HG03558 (cell line): Measurements from ENCODE around the gene RAF1.
"Not testable (repeated sequence)": the region's sequence is repeated elsewhere in the genome, so short reads cannot be mapped to it uniquely, and the experiment has no call there.

Experiments
- ATAC-seq: cut with Tn5 transposase; IDR thresholded peaks from one replicate; pipeline ENCODE4 v1.9.1; 2021; ENCODE audit warnings: moderate number of reproducible peaks; ENCODE audit not compliant: unreplicated experiment; ENCODE audit errors: extremely low read depth

The RAF1 gene

DNA sequence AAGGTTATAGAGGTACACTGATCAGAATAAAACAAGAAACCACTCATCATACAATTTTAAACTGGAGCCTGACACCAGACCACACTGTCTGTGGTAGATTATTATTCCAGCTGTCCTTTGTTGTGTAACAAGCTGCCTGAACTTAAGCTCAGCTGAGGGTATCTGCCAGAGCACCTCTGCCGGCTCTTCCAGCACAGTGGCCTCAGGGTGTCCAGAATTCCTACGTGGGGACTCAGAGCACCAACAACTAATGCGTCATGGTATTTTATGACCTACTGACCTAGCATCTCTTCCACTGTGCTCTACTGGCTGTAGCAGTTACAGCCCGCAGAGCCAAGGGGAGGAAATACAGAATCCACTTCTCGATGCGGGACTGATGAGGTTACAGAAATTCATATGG lies 15.6 kb upstream of the RAF1 start:
- no peak for ATAC-seq

DNA sequence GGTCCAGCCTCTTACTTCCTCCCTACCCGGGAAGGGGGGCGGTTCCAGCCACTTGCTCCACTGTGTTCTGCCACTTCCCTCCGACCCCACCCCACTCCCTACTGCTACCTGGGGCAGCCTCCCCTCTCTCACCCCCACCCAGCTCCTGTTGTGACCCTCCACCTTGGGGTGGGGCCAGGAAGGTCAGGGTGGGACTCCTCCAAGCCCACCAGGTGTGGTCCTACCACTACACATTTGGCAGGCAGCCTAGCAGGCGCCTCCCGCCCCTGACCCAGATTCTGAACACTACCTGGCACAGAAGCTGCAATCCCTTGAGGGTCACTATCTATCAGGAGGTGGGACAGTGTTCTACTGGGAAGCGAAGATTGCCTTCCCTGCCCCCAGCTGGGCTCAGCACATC lies 13.7 kb upstream of the RAF1 start:
- ATAC-seq, result no peak

DNA sequence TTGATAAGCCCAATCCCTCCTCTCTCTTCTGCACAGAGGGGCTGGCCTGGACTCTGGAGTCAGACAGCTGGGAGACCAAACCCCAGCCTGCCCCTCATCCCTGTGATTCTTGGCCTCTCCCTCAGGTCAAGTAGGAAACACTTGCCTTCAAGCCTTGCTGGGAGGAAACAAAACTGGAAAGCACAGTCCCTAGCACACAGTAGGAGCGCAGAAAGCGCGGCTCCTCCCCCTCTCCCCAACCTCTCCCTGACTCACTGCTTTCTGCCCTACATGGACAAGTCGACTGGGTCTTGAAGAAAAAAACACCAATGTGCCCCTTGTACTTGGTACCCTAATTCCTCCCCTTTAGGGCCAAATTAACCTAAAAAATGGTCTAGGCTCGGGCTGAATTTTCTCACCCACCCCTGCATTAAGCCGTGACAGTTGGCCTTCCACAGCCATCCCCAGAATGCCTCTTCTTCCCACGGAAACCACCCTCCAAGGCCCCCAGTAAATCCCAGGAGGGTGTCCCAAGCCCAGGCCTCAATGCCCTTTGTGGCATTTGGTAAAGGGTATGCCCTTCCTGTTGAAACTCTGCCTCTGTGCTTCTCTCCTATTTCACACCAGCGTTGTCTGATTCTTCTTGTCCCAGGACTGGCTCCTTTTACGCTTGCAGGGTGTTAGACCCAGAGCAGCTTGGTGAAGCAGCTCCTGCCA lies 11.3 kb upstream of the RAF1 start:
- ATAC-seq, result no peak

DNA sequence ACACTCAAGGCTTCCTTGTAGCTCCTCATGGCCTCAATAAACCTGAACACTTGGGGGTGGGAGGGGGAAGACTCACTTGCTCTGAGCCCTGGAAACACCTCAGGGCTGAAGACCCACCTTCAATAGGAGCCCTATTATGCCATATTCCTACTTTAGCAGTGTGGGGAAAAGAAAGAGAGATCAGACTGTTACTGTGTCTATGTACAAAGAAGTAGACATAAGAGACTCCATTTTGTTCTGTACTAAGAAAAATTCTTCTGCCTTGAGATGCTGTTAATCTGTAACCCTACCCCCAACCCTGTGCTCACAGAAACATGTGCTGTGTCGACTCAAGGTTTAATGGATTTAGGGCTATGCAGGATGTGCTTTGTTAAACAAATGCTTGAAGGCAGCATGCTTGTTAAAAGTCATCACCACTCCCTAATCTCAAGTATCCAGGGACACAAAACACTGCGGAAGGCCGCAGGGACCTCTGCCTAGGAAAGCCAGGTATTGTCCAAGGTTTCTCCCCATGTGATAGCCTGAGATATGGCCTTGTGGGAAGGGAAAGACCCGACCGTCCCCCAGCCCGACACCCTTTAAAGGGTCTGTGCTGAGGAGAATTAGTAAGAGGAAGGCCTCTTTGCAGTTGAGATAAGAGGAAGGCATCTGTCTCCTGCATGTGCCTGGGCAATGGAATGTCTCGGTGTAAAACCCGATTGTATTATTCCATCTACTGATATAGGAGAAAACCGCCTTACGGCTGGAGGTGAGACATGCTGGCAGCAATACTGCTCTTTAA lies 10.2 kb upstream of the RAF1 start:
- not testable (repeated sequence) for ATAC-seq

DNA sequence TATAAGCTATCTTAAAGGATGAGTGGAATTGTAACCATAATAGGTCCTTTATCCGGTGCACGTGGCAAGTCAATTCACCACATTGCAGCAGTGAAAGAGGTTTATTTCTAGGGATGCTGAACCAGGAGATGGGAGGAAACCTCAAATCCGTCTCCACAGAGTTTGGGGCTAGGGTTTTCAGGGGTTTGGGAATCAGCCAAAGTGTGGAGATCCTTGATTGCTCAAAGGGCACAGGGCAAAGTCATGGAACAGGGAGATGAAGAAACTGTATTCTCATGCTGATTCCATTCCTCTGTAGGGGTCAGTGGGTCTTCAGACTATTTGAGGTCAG lies 7.2 kb upstream of the RAF1 start:
- ATAC-seq, result no peak

DNA sequence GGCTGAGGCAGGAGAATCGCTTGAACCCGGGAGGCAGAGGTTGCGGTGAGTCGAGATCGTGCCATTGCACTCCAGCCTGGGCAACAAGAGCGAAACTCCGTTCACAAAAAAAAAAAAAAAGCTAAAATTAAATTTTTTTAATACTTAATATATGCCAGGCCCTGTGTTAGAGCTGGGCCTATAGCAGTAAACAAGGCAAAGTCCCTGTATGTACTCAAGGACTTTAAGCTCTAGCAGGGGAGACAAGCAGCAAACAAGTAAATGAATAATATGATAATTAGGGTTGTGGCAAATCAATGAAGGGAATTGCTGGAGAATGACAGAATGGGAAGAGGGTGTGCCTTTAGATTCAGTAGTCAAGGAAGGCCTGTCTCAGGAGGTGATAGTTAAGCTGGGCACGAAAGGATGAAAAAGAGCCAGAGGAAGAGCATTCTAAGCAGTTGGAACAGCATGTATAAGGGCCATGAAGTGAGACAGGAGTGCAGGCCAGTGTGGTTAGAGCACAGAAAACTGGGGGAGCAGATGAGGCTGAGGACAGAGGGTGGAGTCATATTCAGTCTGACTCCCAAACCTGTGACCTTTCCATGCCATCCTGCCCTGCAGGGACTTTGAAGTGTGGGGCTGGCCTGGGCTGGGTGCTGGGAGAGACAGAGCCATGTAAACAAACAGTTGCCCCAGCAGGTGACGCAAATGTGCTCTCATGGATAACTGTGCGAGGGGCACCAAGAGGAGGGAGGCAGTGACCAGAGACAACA lies 6.6 kb upstream of the RAF1 start:
- ATAC-seq, result no peak

DNA sequence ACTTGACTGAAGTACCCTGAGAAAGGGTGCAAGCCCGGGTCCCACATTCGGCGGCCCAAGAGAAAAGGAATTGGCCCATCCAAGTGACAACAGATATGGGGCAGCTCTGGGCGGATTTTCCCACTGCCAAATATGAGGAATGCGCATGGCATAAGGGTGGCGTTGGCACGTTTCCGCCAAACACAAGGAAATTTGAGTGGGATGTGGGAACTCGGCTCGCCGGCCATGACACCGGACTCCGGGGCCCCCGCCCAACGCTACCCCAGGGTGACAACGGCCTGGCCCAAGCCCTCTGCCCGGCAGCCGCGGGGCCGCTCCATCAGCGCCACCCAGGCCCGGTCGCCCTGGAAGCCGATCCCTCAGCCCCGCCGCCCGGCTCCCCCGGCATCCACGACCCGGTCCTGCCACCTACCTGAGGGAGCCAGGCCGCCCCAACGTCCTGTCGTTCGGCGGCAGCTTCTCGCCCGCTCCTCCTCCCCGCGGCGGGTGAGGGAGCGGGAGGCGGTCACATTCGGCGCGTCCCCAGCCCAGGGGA lies 449 bp downstream of the RAF1 start:
- ATAC-seq, result peak; percentile 21

DNA sequence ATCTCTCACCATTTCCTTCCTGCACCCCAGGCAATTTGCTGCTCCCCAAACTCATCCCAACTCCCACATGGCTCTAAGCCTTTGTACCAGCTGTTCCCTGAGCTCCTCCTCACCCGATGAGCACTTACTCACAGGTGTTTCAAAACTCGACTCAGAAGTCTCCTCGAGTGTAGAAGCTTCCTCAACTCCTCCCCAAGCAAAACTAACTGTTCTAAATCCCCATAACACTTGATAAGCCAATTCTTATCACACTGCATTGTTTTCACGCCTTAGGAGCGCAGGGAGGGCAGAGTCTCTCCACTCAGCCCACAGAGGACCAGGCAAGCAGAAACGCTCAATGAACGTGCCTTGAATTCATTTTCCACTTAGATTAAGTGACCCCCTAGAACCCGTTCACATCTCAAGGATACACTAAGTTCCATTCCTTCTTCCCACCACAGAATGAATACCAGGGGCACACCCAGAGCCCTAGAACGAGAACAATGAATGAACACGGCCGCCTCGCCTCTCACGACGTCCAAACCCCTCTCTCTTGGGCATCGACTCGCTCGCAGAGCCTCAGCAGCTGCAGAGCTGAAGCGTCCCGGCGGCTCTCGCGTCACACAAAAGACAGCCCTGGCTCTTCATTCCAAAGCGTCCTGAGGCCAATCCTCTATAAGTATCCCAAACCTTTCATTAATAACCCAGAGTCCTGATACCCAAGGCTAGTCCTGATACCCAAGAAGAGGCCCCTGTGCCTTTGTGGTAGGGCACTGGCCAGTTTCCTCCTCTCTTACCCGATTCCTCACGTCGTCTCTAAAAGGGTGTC lies 1.1 kb downstream of the RAF1 start:
- no peak for ATAC-seq

DNA sequence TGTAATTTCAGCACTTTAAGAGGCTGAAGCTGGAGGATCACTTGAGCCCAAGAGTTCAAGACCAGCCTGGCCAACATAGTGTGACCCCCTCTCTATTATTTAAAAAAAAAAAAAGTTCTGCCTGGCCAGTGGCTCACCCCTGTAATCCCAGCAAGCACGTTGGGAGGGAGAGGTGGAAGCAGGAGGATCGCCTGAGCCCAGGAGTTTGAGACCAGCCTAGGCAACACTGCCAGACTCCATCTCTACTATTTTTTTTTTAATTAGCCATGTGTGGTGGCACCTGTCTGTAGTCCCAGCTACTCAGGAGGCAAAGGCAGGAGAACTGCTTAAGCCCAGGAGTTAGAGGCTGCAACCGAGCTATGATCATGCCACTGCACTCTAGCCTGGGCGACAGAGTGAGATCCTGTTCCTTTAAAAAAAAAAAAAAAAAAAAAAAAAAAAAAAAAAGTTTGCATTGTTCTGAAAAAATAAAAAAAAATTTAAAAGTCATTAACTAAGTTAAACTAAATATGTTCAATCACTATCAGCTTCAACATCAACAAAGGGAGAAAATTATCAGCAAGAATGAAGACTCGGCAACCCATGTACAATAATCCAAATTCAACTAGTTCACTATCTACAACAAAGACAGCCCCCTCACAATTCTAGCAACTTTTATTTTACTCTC lies 1.9 kb downstream of the RAF1 start:
- no peak for ATAC-seq

DNA sequence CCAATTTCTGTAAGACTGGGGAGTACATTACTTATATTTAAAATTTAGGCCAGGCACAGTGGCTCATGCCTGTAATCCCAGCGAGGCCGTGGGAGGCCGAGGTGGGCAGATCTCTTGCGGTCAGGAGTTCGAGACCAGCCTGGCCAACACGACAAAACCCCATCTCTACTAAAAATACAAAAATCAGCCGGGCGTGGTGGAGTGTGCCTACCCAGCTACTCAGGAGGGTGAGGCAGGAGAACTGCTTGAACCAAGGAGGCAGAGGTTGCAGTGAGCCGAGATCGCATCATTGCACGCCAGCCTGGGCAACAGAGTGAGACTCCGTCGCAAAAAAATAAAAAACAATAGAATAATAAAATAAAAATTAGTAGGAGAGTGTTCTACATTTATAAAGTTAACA lies 2.5 kb downstream of the RAF1 start:
- not testable (repeated sequence) for ATAC-seq

DNA sequence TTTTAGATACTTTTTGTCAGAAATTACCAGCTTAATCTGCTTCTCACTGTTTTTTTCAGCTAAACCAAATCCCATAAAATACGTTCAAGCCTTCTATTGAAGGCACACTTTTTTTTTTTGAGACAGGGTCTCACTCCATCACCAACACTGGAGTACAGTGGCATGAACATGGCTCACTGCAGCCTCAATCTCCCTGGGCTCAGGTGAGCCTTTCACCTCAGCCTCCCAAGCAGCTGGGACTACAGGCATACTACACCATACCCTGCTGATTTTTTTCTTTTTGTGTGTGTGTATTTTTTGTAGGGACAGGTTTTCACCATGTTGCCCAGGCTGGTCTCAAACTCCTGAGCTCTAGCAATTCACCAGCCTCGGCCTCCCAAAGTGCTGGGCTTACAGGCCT lies 3.7 kb downstream of the RAF1 start:
- no peak for ATAC-seq

DNA sequence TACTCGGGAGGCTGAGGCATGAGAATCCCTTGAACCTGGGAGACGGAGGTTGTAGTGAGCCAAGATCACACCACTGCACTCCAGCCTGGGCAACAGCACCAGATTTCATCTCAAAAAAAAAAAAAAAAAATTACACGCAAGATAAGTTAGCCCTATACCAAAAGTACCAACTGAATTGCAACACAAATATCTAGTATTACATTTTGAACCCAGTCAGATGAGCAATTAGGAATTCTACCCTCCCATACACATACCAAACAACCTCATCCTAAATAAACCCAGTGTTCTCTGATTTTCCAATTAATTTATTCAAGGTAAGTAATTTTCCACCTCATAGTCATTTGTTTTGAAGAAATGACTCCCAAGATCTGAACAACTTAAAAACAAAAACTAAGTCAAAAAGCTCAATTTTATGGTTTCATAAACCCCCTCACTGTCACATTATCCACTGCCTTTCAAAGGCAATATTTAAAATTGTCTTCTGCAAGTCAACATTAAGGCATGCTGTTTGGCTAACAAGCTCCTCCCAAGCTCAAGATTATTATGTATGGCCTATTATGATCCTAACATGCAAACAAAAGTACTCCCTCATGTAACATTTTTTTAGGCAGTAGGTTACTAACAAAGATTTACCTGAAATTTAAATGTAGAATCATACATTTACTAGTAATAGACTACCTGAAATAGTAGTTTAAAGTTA lies 4.5 kb downstream of the RAF1 start:
- ATAC-seq, result no peak

DNA sequence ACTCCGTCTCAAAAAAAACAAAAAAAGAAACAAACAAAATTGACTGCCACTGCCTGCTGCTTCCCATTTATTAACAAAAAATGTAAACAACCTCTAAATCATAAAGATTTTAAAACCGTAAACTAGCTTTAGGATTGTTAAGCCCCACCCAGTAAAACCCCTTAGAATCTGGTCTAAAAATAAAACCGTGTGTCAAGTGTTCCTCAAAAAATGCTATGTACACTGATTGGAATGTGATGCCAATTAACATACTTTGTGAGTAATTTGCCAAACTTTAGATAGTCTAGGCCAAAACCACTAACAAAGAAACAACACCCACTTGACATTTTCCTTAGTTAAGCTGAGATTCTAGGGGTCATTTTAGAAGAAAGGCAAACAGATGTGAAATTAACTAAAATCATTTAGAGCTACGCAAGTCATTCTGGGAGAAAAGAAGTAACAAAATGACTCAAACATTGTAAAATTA lies 5.3 kb downstream of the RAF1 start:
- ATAC-seq, result no peak

DNA sequence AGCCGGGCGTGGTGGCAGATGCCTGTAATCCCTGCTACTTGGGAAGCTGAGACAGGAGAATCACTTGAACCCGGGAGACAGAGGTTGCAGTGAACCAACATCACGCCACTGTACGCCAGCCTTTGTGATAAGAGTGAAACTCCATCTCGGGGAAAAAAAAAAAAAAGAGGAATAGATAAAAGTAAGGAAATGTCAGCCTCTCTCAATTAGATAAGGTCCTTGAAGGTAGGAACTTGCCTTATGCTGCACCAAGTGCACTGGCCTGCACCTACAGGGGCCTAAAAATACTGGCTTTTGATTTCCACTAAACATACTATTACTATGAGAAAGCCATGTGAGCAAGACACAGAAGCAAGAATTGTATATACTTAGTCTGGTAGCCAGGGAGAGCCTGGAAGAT lies 7.1 kb downstream of the RAF1 start:
- no peak for ATAC-seq

DNA sequence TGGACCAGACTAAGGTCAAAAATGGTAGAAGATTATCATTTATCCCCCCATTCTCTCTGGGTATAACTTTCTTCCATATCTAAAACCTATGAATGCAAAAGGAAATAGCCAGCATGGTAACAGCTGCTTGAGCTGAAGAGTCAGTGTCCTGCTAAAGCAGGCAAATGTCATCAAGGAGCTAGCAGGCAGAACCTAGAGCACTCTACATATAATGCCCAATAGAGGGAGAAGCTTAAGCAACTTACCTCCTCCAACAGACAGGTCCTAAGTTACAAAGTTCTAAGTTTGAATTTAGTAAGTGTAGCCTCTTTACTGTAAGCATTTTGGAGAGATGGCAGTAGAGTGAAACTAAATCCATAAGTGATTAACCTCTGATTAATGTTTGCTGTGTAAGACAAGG lies 7.7 kb downstream of the RAF1 start:
- no peak for ATAC-seq

DNA sequence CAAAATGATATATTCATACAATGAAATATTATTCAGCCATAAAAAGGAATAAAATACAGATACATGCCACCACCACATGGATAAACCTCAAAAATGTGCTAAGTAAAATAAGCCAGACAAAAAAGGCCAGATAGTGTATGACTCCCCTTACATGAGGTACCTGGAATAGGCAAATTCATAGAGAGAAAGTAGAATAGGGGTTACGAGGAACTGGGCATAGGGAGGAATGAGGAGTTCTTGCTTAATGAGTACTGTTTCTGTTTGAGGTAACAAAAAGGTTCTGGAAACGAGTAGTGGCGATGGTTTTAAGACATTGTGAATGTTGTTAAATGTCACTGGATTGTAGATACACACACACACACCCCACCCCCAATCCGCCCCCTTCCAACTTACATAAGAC lies 8.2 kb downstream of the RAF1 start:
- no peak for ATAC-seq

DNA sequence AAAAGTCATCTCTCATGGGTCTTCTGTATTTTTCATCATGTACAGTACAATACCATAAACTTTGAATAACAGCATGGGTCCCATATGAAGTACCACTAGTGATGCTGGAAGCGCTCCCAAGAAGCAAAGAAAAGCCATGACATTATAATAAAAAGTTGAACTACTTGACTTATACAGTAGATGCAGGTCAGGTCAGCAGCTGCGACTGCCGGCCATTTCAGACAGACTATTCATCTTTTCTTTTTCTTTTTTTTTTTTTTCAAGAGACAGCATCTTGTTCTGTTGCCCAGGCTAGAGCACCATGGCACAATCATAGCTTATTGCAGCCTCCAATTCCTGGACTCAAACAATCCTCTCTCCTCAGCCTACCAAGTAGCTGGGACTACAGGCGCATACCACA lies 10.2 kb downstream of the RAF1 start:
- no peak for ATAC-seq

DNA sequence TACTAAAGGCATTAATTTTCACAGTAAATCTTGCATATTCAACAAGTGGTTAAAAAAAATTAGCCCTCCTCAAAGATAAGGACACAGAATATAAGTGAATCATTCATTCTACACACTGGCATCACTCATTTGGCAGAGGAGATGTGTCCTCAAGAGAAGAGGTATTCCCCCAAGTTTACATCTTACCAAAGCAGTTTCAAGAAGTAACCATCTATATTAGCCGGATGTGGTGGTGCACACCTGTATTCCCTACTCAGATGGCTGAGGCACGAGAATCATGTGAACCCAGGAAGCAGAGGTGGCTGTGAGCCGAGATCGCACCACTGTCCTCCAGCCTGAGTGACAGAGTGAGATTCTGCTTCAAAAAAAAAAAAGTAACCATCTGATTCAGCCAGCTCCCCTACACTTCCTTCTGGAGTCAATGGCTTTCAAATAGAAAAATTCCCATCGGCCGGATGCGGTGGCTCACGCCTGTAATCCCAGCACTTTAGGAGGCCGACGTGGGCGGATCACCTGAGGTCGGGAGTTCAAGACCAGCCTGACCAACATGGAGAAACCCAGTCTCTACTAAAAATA lies 15.4 kb downstream of the RAF1 start:
- ATAC-seq, result no peak
